Heart left ventricle (tissue), 13 donors: ENCODE measurements around the gene CHAF1A.

ENCODE experiments used
- POLR2A ChIP-seq, 2 donors: fragments of 450-650 bp; IDR thresholded peaks; one replicate each; pipeline ENCODE4 v1.6.1; 2017; ENCODE audit warnings: antibody characterized with exemption in 2 of 2, mild to moderate bottlenecking in 2 of 2, moderate library complexity in 2 of 2
- TF ChIP-seq, protein P1 (sequence below), 12 donors: fragments of 200-600 bp; sonication (generic) in 4 of 12; IDR thresholded peaks; one replicate each; pipeline versions ENCODE4 v1.5.0 to v1.8.0; 2018 to 2022; ENCODE audit warnings: antibody characterized with exemption in 12 of 12, mild to moderate bottlenecking in 5 of 12
- donor health status: ischemic (EF 13 %, LVEDD 7.1; RV severe dilation, severe dysfunction).
- donor health status: DM: no; HTN: yes; CAD: no.
- donor health status: DM: no; HTN: no; CAD: no.
- donor health status: ischemic (EF 25% LVEDD 6.9; RV normal size, moderate dysfunction).
- donor health status: ischemic (EF 25% LVEDD 5.7; RV mildly dilated, moderate dysfunction).
- donor health status: ischemic (EF 35%, LVEDD 5.7; RV mildly dilated, moderate dysfunction).
- donor health status: nonischemic (EF 11% LVEDD 7.7; RV severe dilation, severe dysfunction).
- donor health status: DM: yes; HTN: yes; CAD: no.
- donor health status: PGD.
- donor health status: ischemic (EF 29% LVEDD 5.4; RV normal size, mild dysfunction).
- donor health status: nonischemic (EF 23%, LVEDD 6.1; RV moderate dilation, normal function).

GRCh38 chr19:4444765-4445741 is 42.6 kb downstream of the CHAF1A start:
- TF ChIP-seq, protein P1, sequence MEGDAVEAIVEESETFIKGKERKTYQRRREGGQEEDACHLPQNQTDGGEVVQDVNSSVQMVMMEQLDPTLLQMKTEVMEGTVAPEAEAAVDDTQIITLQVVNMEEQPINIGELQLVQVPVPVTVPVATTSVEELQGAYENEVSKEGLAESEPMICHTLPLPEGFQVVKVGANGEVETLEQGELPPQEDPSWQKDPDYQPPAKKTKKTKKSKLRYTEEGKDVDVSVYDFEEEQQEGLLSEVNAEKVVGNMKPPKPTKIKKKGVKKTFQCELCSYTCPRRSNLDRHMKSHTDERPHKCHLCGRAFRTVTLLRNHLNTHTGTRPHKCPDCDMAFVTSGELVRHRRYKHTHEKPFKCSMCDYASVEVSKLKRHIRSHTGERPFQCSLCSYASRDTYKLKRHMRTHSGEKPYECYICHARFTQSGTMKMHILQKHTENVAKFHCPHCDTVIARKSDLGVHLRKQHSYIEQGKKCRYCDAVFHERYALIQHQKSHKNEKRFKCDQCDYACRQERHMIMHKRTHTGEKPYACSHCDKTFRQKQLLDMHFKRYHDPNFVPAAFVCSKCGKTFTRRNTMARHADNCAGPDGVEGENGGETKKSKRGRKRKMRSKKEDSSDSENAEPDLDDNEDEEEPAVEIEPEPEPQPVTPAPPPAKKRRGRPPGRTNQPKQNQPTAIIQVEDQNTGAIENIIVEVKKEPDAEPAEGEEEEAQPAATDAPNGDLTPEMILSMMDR (IDR thresholded peaks at IDR 0.05) = no peak
- TF ChIP-seq POLR2A (IDR thresholded peaks at IDR 0.05) = no peak
